ENCODE measurements around the gene LTC4S. TPM values are rescaled to one million over a fixed set of nuclear protein-coding genes. Genes with fewer than 3 reads are reported as not detected.
A peak's percentile ranks its signal among the peaks of the same experiment; 100 is the strongest.

Gene LTC4S
- total and polyA plus RNA-seq, 4 experiments from 2014 or later = 4.2 to 9.4 (median 6.6) TPM

- Histone ChIP-seq H3K36me3 (ENCODE audit: insufficient read depth, low read length) (peaks cover 5% of the 10 kb centered on the region), H3K27me3 (ENCODE audit: insufficient read depth, low read length) (no peaks in the 10 kb centered on the region), H3K4me1 (ENCODE audit: insufficient read depth, low read length) (peaks cover 32% of the 10 kb centered on the region), H3K9me3 (ENCODE audit: control insufficient read depth in 1 of 2, low read length in 2 of 2) (no peaks in the 10 kb centered on the region), H3K27ac (ENCODE audit: low read depth, low read length) (no peak overlapping the region), H3K4me3 (ENCODE audit: low read length in 2 of 2) (no peak overlapping the region)
- Mint-ChIP-seq H3K4me1 (peaks cover 15 to 28% (median 23%) of the 10 kb centered on the region in 4 donors), H3K9me3 (no peaks in the 10 kb centered on the region), H3K4me3 (peak overlapping the region in 4 of 8 donors; percentile 3 to 36 (median 30)), H3K27me3 (peaks cover 0 to 2% of the 10 kb centered on the region in 2 donors), H3K36me3 (peaks cover 11 to 17% of the 10 kb centered on the region in 2 donors), H3K27ac (peak overlapping the region in 4 of 7 donors; percentile 54 to 79 (median 62))
- ChIA-PET POLR2A (ENCODE audit: partially characterized antibody) (interaction anchor here (0.7 to 1.3 kb wide), 2 partner anchors 19 to 66 kb away, joined by 4 to 5 read pairs; no protein-coding TSS in a partner anchor), CTCF (ENCODE audit: partially characterized antibody) (no interaction called here)
- DNase-seq = peak in 1 of 5 donors; percentile 22
- intact Hi-C loops (cut with micrococcal nuclease) = no loop called here
Measured at GRCh38 chr5:179815491-179816249, 21.9 kb downstream of the LTC4S start.

GRCh38 chr5:179816401-179816795, 22.6 kb downstream of the LTC4S start:
- peaks cover 5% of the 10 kb centered on the region for H3K36me3 ChIP-seq (ENCODE audit: insufficient read depth, low read length)
- POLR2A ChIA-PET (ENCODE audit: partially characterized antibody) = interaction anchor here (1.1 to 7.5 kb wide), 3 partner anchors 11 to 22 kb away, joined by 4 to 159 read pairs (median 6); partner anchors contain the start of genes LTC4S and MGAT4B
- intact Hi-C loops (cut with micrococcal nuclease) = no loop called here
- H3K27ac ChIP-seq (ENCODE audit: low read depth, low read length) = no peak overlapping the region
- H3K27me3 ChIP-seq (ENCODE audit: insufficient read depth, low read length) = no peaks in the 10 kb centered on the region
- no peak for DNase-seq
- H3K4me1 Mint-ChIP-seq = peaks cover 15 to 29% (median 23%) of the 10 kb centered on the region in 4 donors
- peaks cover 32% of the 10 kb centered on the region for H3K4me1 ChIP-seq (ENCODE audit: insufficient read depth, low read length)
- H3K4me3 ChIP-seq (ENCODE audit: low read length in 2 of 2) = no peak overlapping the region
- H3K36me3 Mint-ChIP-seq = peaks cover 11 to 18% of the 10 kb centered on the region in 2 donors
- H3K9me3 Mint-ChIP-seq = peaks cover 0 to 1% (median 0%) of the 10 kb centered on the region in 8 donors
- peak overlapping the region in 2 of 7 donors; percentile 31 to 59 for H3K27ac Mint-ChIP-seq
- CTCF ChIA-PET (ENCODE audit: partially characterized antibody) = interaction anchor here (1.1 kb wide), 1 partner anchor 15 kb away, joined by 3 read pairs; no protein-coding TSS in a partner anchor
- H3K27me3 Mint-ChIP-seq = peaks cover 0 to 2% of the 10 kb centered on the region in 2 donors
- no peaks in the 10 kb centered on the region for H3K9me3 ChIP-seq (ENCODE audit: control insufficient read depth in 1 of 2, low read length in 2 of 2)
- peak overlapping the region in 1 of 8 donors; percentile 43 for H3K4me3 Mint-ChIP-seq

- ChIA-PET CTCF (ENCODE audit: partially characterized antibody) (interaction anchor here (1.1 kb wide), 1 partner anchor 15 kb away, joined by 3 read pairs; no protein-coding TSS in a partner anchor), POLR2A (ENCODE audit: partially characterized antibody) (interaction anchor here (0.5 to 7.5 kb wide), 3 partner anchors 11 to 58 kb away, joined by 4 to 159 read pairs (median 6); partner anchors contain the start of genes LTC4S and MGAT4B)
- peaks cover 17 to 35% (median 26%) of the 10 kb centered on the region in 4 donors for H3K4me1 Mint-ChIP-seq
- H3K36me3 Mint-ChIP-seq = peaks cover 13 to 23% of the 10 kb centered on the region in 2 donors
- Histone ChIP-seq H3K27me3 (ENCODE audit: insufficient read depth, low read length) (no peaks in the 10 kb centered on the region), H3K27ac (ENCODE audit: low read depth, low read length) (no peak overlapping the region), H3K4me3 (ENCODE audit: low read length in 2 of 2) (no peak overlapping the region), H3K4me1 (ENCODE audit: insufficient read depth, low read length) (peaks cover 34% of the 10 kb centered on the region), H3K9me3 (ENCODE audit: control insufficient read depth in 1 of 2, low read length in 2 of 2) (no peaks in the 10 kb centered on the region), H3K36me3 (ENCODE audit: insufficient read depth, low read length) (peaks cover 5% of the 10 kb centered on the region)
- peak in 1 of 5 donors; percentile 18 for DNase-seq
- peaks cover 0 to 5% (median 0%) of the 10 kb centered on the region in 8 donors for H3K9me3 Mint-ChIP-seq
- peak overlapping the region in 3 of 8 donors; percentile 15 to 67 (median 48) for H3K4me3 Mint-ChIP-seq
- peak overlapping the region in 1 of 7 donors; percentile 31 for H3K27ac Mint-ChIP-seq
- intact Hi-C loops (cut with micrococcal nuclease) = no loop called here
- H3K27me3 Mint-ChIP-seq = peaks cover 0 to 4% of the 10 kb centered on the region in 2 donors
Measured at GRCh38 chr5:179816796-179817469, 23.1 kb downstream of the LTC4S start.

GRCh38 chr5:179817470-179817840, 23.7 kb downstream of the LTC4S start:
- Histone ChIP-seq H3K9me3 (ENCODE audit: control insufficient read depth in 1 of 2, low read length in 2 of 2) (no peaks in the 10 kb centered on the region), H3K4me1 (ENCODE audit: insufficient read depth, low read length) (peaks cover 39% of the 10 kb centered on the region), H3K27me3 (ENCODE audit: insufficient read depth, low read length) (no peaks in the 10 kb centered on the region), H3K27ac (ENCODE audit: low read depth, low read length) (no peak overlapping the region), H3K4me3 (ENCODE audit: low read length in 2 of 2) (no peak overlapping the region), H3K36me3 (ENCODE audit: insufficient read depth, low read length) (peaks cover 6% of the 10 kb centered on the region)
- peak in 1 of 5 donors; percentile 37 for DNase-seq
- Mint-ChIP-seq H3K36me3 (peaks cover 16 to 28% of the 10 kb centered on the region in 2 donors), H3K4me1 (peaks cover 22 to 40% (median 31%) of the 10 kb centered on the region in 4 donors), H3K27ac (peak overlapping the region in 4 of 7 donors; percentile 91 to 96 (median 94)), H3K27me3 (peaks cover 0 to 4% of the 10 kb centered on the region in 2 donors), H3K9me3 (peaks cover 0 to 5% (median 0%) of the 10 kb centered on the region in 8 donors), H3K4me3 (peak overlapping the region in 7 of 8 donors; percentile 13 to 71 (median 31))
- ChIA-PET CTCF (ENCODE audit: partially characterized antibody) (interaction anchor here (1.0 to 1.1 kb wide), 2 partner anchors 16 to 91 kb away, joined by 3 read pairs; no protein-coding TSS in a partner anchor), POLR2A (ENCODE audit: partially characterized antibody) (interaction anchor here (0.5 to 7.5 kb wide), 4 partner anchors 12 to 58 kb away, joined by 3 to 159 read pairs (median 5); partner anchors contain the start of genes LTC4S and MGAT4B)
- intact Hi-C loops (cut with micrococcal nuclease) = no loop called here

GRCh38 chr5:179817890-179818745, 24.3 kb downstream of the LTC4S start:
- intact Hi-C loops (cut with micrococcal nuclease) = no loop called here

GRCh38 chr5:179818746-179819295, 25.0 kb downstream of the LTC4S start:
- H3K4me3 ChIP-seq (ENCODE audit: low read length in 2 of 2) = peak overlapping the region in 1 of 2 donors; percentile 45
- peak overlapping the region; percentile 99 for H3K27ac ChIP-seq (ENCODE audit: low read depth, low read length)
- intact Hi-C loops (cut with micrococcal nuclease) = no loop called here
- peaks cover 15% of the 10 kb centered on the region for H3K36me3 ChIP-seq (ENCODE audit: insufficient read depth, low read length)
- no peaks in the 10 kb centered on the region for H3K27me3 ChIP-seq (ENCODE audit: insufficient read depth, low read length)
- DNase-seq = peak; percentile 81 to 97 (median 86)
- Mint-ChIP-seq H3K27ac (peak overlapping the region; percentile 73 to 96 (median 92)), H3K9me3 (peaks cover 0 to 5% (median 0%) of the 10 kb centered on the region in 8 donors), H3K4me1 (peaks cover 26 to 52% (median 38%) of the 10 kb centered on the region in 4 donors), H3K4me3 (peak overlapping the region; percentile 78 to 88 (median 82)), H3K27me3 (peaks cover 0 to 4% of the 10 kb centered on the region in 2 donors), H3K36me3 (peaks cover 11 to 30% of the 10 kb centered on the region in 2 donors)
- ChIA-PET POLR2A (ENCODE audit: partially characterized antibody) (interaction anchor here (1.5 to 7.5 kb wide), 11 partner anchors 8 to 253 kb away, joined by 3 to 159 read pairs (median 21); partner anchors contain the start of genes HNRNPH1, LTC4S, MAML1 and MGAT4B), CTCF (ENCODE audit: partially characterized antibody) (interaction anchor here (1.1 kb wide), 1 partner anchor 17 kb away, joined by 3 read pairs; no protein-coding TSS in a partner anchor)
- H3K9me3 ChIP-seq (ENCODE audit: control insufficient read depth in 1 of 2, low read length in 2 of 2) = no peaks in the 10 kb centered on the region
- peaks cover 46% of the 10 kb centered on the region for H3K4me1 ChIP-seq (ENCODE audit: insufficient read depth, low read length)

More at GRCh38 chr5:179817890-179818745, 24.3 kb downstream of the LTC4S start:
- peaks cover 10% of the 10 kb centered on the region for H3K36me3 ChIP-seq (ENCODE audit: insufficient read depth, low read length)
- Mint-ChIP-seq H3K4me1 (peaks cover 25 to 47% (median 34%) of the 10 kb centered on the region in 4 donors), H3K27me3 (peaks cover 0 to 4% of the 10 kb centered on the region in 2 donors), H3K27ac (peak overlapping the region; percentile 73 to 96 (median 93)), H3K36me3 (peaks cover 12 to 29% of the 10 kb centered on the region in 2 donors), H3K4me3 (peak overlapping the region; percentile 78 to 88 (median 82)), H3K9me3 (peaks cover 0 to 5% (median 0%) of the 10 kb centered on the region in 8 donors)
- POLR2A ChIA-PET (ENCODE audit: partially characterized antibody) = interaction anchor here (1.2 to 7.5 kb wide), 3 partner anchors 13 to 39 kb away, joined by 3 to 159 read pairs (median 68); partner anchors contain the start of genes LTC4S and MGAT4B
- DNase-seq = no peak
- H3K27me3 ChIP-seq (ENCODE audit: insufficient read depth, low read length) = no peaks in the 10 kb centered on the region
- peaks cover 46% of the 10 kb centered on the region for H3K4me1 ChIP-seq (ENCODE audit: insufficient read depth, low read length)
- peak overlapping the region in 1 of 2 donors; percentile 45 for H3K4me3 ChIP-seq (ENCODE audit: low read length in 2 of 2)
- CTCF ChIA-PET (ENCODE audit: partially characterized antibody) = interaction anchor here (1.0 to 1.1 kb wide), 2 partner anchors 16 to 90 kb away, joined by 3 read pairs; no protein-coding TSS in a partner anchor
- no peaks in the 10 kb centered on the region for H3K9me3 ChIP-seq (ENCODE audit: control insufficient read depth in 1 of 2, low read length in 2 of 2)
- peak overlapping the region; percentile 99 for H3K27ac ChIP-seq (ENCODE audit: low read depth, low read length)

All from CD4-positive, alpha-beta memory T cell (primary cell).